Activated naive CD4-positive, alpha-beta T cell treated with anti-CD3 and anti-CD28 coated beads, Interleukin-2, amount 50 U/mL, for 72 hours (primary cell): ENCODE data around the gene SCUBE1. TPM values are rescaled to one million over a fixed set of nuclear protein-coding genes. Genes with fewer than 3 reads are reported as not detected.
"Not testable (repeated sequence)": the region's sequence is repeated elsewhere in the genome, so short reads cannot be mapped to it uniquely, and the experiment has no call there.

Experiments used
- ATAC-seq, 2 donors: fragments of 150-1000 bp; cut with Tn5 transposase; 2 replicates each; pipeline ENCODE4 v1.10.0; 2021; ENCODE audit warnings: mild to moderate bottlenecking in 2 of 2, moderate library complexity in 2 of 2
- DNase-seq, 2 donors: peaks; one replicate each; pipeline ENCODE4 v3.0.0; 2021 to 2022; ENCODE audit warnings: low spot score in 2 of 2
- H3K27ac Mint-ChIP-seq, 2 donors: one replicate each; pipeline ENCODE4 v1.8.0; 2022; ENCODE audit warnings: mild to moderate bottlenecking in 2 of 2, mixed read lengths in 2 of 2
- H3K36me3 Mint-ChIP-seq, 2 donors: one replicate each; pipeline ENCODE4 v1.8.0; 2022; ENCODE audit warnings: mixed read lengths in 2 of 2
- H3K9me3 Mint-ChIP-seq, 2 donors: one replicate each; pipeline ENCODE4 v1.8.0; 2022; ENCODE audit warnings: mixed read lengths in 2 of 2
- total RNA-seq, 2 donors: library from RNA; stranded (reverse); gene quantifications; one replicate each; pipeline ENCODE4 v1.2.3, GENCODE V29; 2022

The SCUBE1 gene
- total RNA-seq, 2 donors from 2014 or later = 0.39 TPM; not detected in 1

DNA sequence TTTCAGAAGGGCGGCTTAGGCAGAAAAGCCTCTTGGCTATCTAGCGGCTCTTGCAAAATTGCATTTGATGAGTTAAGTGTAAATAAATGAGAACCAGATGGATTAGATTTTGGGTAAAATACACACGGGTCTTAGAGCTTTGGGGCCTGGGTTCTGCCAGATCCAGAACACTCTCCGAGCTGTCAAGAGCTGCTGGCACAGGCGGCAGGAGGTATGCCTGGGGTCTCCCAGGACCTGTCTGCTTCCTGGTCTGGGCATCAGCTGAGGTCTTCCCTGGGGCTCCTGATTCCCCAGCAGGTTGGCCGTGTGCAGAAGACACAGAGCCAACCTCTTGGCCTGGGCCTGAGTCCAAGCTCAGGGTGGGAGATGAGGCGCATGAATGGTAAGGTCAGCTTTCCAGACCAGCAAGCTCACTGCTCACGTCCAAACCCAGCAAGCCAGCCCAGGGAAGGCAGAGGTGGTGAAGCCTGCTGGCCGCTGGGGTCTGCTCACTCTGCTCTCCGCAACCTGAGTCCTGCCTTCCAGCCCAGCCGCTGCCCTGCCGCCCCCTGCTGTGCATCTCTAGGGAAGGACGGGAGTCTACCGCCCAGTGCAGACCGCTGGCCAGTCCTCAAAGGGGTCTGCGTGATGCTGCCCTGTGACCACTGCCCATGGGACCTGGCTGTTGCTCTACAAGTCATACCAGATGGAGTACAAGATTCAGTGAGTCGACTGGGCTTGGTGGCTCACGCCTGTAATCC lies 44.9 kb downstream of the SCUBE1 start:
- no peak overlapping the region for H3K27ac Mint-ChIP-seq
- DNase-seq (no peak), ATAC-seq (no peak)
- H3K36me3 Mint-ChIP-seq = no peaks in the 10 kb centered on the region
- no peaks in the 10 kb centered on the region for H3K9me3 Mint-ChIP-seq

DNA sequence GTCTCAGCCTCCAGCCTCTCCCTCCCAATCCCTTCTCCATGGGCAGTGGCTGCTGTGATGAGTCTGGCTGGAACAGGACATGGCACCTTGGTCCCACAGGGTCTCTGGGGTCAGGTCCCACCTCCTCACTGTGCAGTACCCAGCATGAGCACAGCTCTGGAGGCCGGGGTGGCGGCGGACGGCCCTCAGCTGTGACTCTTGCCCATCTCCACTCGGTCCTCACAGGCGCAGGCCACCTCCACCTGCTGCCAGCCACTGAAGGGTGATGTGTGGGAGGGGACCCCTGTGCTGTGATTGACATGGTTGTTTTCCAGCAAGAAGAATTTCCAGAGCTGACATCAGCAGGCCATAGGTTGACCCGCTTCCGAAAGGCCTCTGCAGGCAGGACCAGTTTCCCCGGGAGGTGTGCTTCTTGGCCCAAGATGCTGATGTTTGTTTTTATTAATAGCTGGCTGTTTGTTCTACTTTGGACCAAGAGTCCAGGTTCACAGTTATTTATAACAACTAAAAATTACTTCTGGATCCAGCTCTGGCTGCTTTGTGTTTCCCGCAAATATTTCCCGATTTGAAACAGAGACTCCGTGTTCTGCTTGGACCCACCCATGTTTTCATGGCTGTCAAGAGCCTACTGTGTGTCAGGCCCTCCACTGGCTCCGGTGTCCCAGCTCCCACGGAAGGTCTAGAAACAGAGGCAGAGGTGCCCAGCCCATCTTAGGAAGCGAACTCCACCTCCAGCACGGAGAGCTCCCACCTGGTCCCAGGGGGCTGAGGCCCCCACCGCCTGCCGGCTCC lies 45.7 kb downstream of the SCUBE1 start:
- Mint-ChIP-seq H3K27ac (no peak overlapping the region), H3K9me3 (no peaks in the 10 kb centered on the region), H3K36me3 (no peaks in the 10 kb centered on the region)
- DNase-seq = no peak
- no peak for ATAC-seq

DNA sequence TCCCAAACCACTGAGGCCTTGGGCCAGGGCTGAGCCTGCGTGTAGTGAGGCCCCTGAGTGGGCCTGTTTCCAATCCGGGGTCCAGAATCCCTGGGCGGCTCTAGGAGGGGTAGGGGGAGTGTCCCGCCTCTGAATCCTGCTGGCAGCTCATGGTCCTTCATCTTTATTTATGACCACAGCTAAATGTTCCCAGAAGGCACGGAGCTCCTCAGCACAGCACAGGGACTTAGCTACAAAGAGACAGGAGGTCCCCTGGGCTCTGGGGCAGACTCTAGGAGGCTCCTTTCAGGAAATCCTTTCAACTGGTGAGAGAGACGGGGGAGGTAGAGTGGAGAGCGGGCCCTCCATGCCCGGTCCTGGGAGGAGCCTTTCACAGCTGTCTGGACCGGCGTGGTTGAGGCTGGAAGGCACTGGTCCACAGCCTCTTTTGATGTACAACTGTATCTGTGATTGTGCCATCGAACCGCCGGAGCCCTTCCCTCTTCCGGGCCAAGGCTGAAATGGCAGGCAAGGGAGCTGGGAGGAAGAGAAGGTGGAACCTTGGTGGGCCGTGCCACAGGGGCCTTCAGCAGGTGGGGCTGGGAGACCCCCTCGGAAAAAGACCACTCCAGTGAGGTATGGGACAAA lies 46.8 kb downstream of the SCUBE1 start:
- DNase-seq = no peak
- Mint-ChIP-seq H3K27ac (peak overlapping the region in 1 of 2 donors; percentile 74), H3K9me3 (no peaks in the 10 kb centered on the region), H3K36me3 (no peaks in the 10 kb centered on the region)
- ATAC-seq = no peak

DNA sequence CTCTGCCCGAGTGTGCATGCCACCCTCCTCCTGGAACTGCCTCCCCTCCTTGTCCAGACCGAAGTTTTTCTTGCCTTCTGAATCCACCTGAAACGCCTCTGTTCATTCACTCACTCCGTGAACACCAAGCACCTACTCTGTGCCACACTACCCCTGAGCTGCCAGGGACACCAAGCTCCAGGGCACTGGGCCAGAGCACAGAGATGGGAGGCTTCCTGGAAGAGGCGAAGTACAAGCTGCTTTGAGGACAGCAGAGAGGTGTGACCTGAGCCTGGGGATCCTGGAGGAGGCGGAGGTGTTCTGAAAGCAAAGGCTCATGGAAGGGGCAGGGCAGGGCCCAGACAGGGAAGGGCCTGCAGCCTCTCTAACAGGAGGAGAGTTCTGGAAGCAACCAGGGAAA lies 47.5 kb downstream of the SCUBE1 start:
- DNase-seq (no peak), ATAC-seq (no peak)
- Mint-ChIP-seq H3K9me3 (no peaks in the 10 kb centered on the region), H3K27ac (peak overlapping the region in 1 of 2 donors; percentile 74), H3K36me3 (no peaks in the 10 kb centered on the region)

DNA sequence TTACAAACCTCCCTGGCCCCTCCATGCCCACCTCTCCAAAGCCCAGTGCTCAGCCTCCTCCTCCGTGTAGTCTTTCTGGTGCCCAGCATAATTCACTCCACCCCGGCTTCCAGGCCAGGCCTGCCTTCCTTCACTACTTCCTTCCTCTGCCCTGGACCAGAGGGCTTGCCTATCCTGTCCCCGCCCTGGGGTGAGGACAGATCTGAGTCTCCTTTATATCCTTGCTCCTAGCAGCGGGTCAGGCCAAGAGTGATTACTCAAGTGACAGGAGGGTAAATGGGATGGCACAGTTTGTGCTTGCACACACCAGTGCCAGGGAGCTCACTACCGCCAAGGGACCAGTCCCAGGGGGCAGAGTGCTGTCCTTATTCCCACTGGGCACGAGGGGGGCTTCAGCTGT lies 48.0 kb downstream of the SCUBE1 start:
- no peak for ATAC-seq
- DNase-seq = no peak
- Mint-ChIP-seq H3K27ac (peak overlapping the region in 1 of 2 donors; percentile 74), H3K36me3 (no peaks in the 10 kb centered on the region), H3K9me3 (no peaks in the 10 kb centered on the region)

DNA sequence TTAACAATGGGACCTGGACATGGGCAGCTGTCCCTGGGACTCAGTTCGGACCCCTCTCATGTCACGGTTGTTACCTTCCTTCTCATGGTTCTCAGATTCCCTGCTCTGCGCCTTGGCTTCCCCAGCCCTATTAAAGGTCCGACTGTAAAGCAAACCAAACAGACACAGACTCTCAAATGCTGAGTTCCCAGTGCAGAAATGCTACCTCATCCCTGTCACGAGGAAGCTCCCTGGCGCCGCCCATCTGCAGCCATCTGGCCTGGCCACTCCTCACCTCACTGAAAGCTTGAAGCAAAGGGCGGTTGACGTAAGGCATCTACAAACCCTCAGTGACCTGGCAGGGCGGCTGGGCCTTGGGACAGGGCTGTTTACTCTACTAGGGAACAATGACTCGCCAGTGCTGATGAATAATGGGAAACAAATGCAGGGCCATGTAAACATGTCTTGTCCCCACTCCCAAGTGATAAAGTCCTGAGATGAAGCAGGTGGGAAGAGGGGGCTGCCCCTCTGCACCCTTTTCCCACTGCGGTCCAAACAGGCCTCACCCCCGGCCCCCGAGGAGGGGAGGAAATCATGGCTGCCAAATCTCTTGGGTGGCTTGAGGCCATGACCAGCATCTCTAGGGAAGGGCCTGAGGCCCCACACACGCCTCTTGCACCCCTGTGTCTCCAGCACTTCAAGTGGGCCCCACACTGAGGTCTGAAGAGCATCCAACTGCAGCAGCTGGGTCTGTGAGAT lies 49.3 kb downstream of the SCUBE1 start:
- Mint-ChIP-seq H3K9me3 (no peaks in the 10 kb centered on the region), H3K27ac (no peak overlapping the region), H3K36me3 (no peaks in the 10 kb centered on the region)
- ATAC-seq = no peak
- no peak for DNase-seq

DNA sequence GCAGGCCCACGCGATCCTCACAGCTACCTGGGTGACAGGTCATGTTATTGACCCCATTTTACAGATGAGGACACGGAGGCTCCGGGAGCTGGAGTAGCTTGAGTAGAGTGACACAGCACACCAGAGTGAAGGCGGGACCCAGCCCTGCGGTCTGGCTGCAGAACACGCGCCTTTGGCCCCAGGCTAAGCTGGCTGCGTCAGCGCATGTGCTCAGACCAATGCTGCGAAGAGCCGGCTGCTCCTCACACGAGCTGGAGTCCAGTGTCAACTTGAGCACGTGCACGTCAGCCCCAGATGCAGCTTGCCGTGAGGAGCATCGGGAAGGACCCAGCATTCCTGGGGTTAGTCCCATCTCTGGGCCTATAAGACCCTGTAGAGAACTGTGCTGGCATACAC lies 49.9 kb downstream of the SCUBE1 start:
- ATAC-seq = no peak
- DNase-seq = no peak
- no peaks in the 10 kb centered on the region for H3K36me3 Mint-ChIP-seq
- H3K27ac Mint-ChIP-seq = no peak overlapping the region
- no peaks in the 10 kb centered on the region for H3K9me3 Mint-ChIP-seq

DNA sequence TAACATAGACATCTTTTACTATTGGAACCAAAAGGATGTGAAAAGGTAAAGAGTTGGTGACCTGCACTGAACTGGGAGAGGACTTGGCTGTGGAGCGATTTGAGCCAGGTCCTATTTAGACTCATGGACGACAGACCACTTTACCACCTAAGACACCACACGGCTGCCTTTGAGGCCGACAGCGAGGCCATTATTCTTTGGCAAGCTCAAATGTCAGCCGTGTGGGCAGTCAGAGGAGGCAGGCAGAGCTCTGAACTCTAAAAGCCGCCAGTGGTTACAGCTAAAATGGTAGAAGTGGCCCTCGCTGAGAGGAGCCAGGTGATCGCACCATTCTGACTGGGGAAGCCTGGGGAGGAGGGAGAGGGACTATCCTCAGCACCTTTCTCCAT lies 50.5 kb downstream of the SCUBE1 start:
- Mint-ChIP-seq H3K27ac (no peak overlapping the region), H3K36me3 (no peaks in the 10 kb centered on the region), H3K9me3 (no peaks in the 10 kb centered on the region)
- ATAC-seq = no peak
- no peak for DNase-seq

DNA sequence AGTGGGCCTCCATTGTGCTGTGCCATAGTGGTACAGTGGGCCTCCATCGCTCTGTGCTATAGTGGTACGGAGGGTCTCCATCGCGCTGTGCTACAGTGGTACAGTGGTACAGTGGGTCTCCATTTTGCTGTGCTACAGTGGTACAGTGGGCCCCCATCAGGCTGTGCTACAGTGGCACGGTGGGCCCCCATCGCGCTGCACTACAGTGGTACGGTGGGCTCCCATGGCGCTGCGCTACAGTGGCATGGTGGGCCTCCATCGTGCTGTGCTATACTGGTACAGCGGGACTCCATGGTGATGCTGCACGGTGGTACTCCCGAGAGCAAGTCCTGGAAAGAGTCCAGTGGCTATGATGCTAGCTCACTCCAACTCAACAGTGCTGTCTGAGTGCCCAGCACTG lies 51.8 kb downstream of the SCUBE1 start:
- no peak overlapping the region for H3K27ac Mint-ChIP-seq
- no peaks in the 10 kb centered on the region for H3K36me3 Mint-ChIP-seq
- ATAC-seq (no peak), DNase-seq (no peak)
- H3K9me3 Mint-ChIP-seq = no peaks in the 10 kb centered on the region

DNA sequence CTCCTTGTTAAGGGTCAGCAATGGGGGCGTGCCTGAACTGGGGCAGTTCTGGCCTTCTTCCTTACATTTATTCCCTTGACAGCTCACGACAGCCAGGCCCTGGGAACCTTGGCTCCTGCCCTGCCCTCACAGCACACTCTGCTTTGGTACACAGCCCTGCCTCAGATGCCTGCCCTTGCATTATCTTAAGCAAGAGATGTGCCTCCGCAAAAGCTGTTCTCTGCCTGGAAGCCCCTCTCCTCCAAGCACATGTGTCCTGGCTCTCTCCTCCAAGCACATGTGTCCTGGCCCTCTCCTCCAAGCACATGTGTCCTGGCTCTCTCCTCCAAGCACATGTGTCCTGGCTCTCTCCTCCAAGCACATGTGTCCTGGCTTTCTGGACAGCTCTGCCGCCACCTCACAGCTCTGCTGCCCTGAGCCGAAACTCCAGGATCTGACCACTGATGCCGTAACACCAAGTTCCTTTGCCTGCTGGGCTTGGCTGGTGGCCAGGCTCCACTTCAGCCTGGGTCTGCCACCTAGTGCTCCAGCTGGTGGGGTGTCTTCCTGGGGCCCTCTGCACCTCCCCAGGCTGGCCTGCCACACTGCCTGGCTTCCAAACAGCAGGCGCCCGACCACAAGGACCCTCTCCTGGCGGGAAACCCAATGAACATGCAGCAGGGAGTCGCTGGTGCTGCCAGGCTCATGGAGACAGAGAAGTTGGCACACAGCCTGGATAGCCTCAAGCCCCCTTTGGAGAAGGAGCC lies 53.0 kb downstream of the SCUBE1 start:
- no peaks in the 10 kb centered on the region for H3K36me3 Mint-ChIP-seq
- ATAC-seq (no peak), DNase-seq (no peak)
- no peaks in the 10 kb centered on the region for H3K9me3 Mint-ChIP-seq
- H3K27ac Mint-ChIP-seq = no peak overlapping the region

DNA sequence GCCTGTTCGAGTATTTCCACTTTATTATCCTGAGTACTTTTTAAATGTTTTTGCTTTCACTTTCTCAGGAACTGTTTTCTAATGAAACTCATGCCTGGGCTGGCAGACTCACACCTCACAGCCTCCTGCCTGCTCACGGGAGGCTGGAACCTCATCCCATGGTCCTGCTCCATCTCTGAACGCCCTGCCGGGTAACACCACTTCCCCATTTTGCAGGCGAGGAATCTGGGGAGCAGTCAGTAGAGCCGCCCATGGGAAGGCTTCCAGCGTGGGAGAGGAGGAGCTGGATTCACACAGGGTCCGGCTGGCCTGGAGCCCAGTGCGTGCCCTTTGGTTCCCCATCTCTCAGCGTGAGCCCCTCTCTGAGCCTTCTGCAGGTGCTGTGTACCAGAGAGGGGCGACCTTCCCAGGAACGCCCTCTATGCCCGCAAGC lies 53.6 kb downstream of the SCUBE1 start:
- no peaks in the 10 kb centered on the region for H3K9me3 Mint-ChIP-seq
- DNase-seq (no peak), ATAC-seq (no peak)
- no peaks in the 10 kb centered on the region for H3K36me3 Mint-ChIP-seq
- H3K27ac Mint-ChIP-seq = no peak overlapping the region

DNA sequence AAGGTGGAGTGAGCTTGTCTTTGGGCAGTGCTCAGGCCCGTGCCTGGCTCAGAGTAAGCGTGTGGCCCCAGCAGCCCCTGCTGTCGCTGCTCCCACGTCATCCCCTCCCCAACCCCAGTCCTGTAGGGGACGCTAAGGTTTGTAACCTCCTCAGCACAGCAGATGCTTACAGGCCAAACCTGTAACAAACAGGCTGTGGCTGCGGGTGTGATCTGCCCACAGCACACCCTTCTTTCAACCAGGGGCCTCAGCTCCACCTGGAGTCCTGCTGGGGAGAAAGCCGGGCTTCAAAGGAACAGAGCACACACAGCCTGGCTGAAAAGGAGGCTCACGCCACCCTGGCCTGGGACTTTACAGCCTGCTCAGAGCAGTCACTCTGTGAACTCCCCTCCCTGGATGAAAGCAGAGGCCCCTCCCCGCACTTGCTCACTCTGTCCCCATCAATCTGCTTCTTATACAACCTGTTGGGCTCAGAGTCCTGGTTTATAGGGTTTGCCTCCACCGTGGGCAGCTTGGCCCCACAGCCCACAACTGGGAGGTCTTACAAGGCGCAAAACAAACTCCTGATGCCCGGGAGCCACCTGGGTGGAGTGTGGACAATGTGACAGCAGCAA lies 54.3 kb downstream of the SCUBE1 start:
- ATAC-seq = no peak
- Mint-ChIP-seq H3K36me3 (no peaks in the 10 kb centered on the region), H3K27ac (no peak overlapping the region)

GRCh38 chr22:43288378-43288777 lies 54.8 kb downstream of the SCUBE1 start:
- H3K36me3 Mint-ChIP-seq = no peaks in the 10 kb centered on the region
- DNase-seq (no peak), ATAC-seq (no peak)
- H3K27ac Mint-ChIP-seq = no peak overlapping the region
- no peaks in the 10 kb centered on the region for H3K9me3 Mint-ChIP-seq

More for the DNA sequence above, 54.3 kb downstream of the SCUBE1 start:
- DNase-seq = no peak
- H3K9me3 Mint-ChIP-seq = no peaks in the 10 kb centered on the region

DNA sequence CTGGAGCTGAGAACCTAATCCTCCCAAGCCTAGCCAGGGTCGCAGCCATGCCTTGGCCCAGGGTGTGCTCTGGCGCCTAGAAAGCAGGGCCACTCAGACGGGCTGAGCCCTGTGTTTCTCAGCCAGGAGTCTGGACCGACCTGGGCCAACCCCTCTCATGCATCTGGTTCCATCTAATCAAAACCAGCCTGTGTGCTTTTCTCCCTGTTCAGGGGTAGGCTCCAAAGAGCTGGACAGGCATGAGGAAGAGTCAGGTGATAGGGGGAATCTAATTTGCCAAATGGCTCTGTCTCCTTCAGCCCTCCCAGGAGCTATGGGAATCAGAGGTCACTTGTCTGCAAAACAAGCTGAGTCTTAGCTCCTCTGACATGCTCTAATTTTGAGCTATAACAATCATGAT lies 55.7 kb downstream of the SCUBE1 start:
- Mint-ChIP-seq H3K9me3 (no peaks in the 10 kb centered on the region), H3K27ac (no peak overlapping the region), H3K36me3 (no peaks in the 10 kb centered on the region)
- DNase-seq (no peak), ATAC-seq (no peak)

DNA sequence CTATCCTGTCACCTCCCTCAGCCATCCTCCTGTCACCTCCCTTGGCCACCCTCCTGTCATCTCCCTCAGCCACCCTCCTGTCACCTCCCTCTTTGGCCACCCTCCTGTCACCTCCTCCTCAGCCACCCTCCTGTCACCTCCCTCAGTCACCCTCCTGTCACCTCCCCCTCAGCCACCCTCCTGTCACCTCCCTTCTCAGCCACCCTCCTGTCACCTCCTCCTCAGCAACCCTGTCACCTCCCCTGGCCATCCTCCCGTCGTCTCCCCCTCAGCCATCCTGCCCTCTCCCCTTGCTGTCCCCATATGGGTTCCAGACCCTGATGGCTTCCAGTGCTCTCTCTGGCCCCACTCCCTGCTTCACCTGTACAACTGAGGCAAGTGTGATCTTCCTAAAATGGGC lies 61.8 kb downstream of the SCUBE1 start:
- Mint-ChIP-seq H3K9me3 (no peaks in the 10 kb centered on the region), H3K27ac (no peak overlapping the region), H3K36me3 (no peaks in the 10 kb centered on the region)
- ATAC-seq (no peak), DNase-seq (no peak)

DNA sequence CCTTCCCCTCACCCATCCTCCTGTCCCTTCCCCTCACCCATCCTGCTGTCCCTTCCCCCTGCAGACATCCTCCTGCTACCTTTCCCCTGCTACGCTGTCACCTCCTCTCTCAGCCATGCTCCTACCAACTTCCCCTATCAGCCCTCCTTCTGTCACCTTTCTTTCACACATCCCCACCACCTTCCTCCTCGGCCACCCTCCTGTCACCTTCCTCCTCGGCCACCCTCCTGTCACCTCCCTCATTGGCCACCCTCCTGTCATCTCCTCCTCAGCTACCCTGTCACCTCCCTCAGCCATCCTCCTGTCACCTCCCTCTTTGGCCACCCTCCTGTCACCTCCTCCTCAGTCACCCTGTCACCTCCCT lies 62.7 kb downstream of the SCUBE1 start:
- not testable (repeated sequence) for H3K9me3 Mint-ChIP-seq, H3K27ac Mint-ChIP-seq, ATAC-seq, DNase-seq, H3K36me3 Mint-ChIP-seq
